WTC11 (cell line): ENCODE measurements around the gene MORN1. TPM values are rescaled to one million over a fixed set of nuclear protein-coding genes. Genes with fewer than 3 reads are reported as not detected.

ENCODE experiments used
- ATAC-seq: fragments of 200-7000 bp; cut with Tn5 transposase; 2 replicates; pipeline ENCODE4 v1.10.0; 2021; ENCODE audit warnings: mild to moderate bottlenecking, moderate library complexity
- CTCF ChIA-PET: fragments of 300-600 bp; sonication (Branson Sonifier 250); formaldehyde crosslinking; loops from one replicate; lab custom pipeline; 2021; ENCODE audit warnings: antibody characterized with exemption; lab: Charles Lee
- POLR2A ChIA-PET: fragments of 350-600 bp; sonication (Branson Sonifier 250); formaldehyde crosslinking; loops from one replicate; lab custom pipeline; 2021; ENCODE audit warnings: antibody characterized with exemption; lab: Charles Lee
- DNase-seq: peaks from one replicate; pipeline ENCODE4 v3.0.0; 2021; ENCODE audit warnings: low spot score
- H3K27ac Mint-ChIP-seq: 2 replicates; pipeline ENCODE4 v1.8.0; 2021; ENCODE audit warnings: mixed read lengths
- H3K27me3 Mint-ChIP-seq: 2 replicates; pipeline ENCODE4 v1.8.0; 2021; ENCODE audit warnings: low read depth, mild to moderate bottlenecking, moderate library complexity, mixed read lengths
- H3K36me3 Mint-ChIP-seq: 2 replicates; pipeline ENCODE4 v1.8.0; 2021; ENCODE audit warnings: mixed read lengths
- H3K4me1 Mint-ChIP-seq: 2 replicates; pipeline ENCODE4 v1.8.0; 2022; ENCODE audit warnings: mixed read lengths
- H3K4me3 Mint-ChIP-seq: 2 replicates; pipeline ENCODE4 v1.8.0; 2021; ENCODE audit warnings: mild to moderate bottlenecking, moderate library complexity, mixed read lengths
- H3K9me3 Mint-ChIP-seq: 2 replicates; pipeline ENCODE4 v1.8.0; 2021; ENCODE audit warnings: mixed read lengths
- ATF1 ChIP-seq: sonication (generic); formaldehyde crosslinking; IDR thresholded peaks from 2 replicates; pipeline ENCODE4 v1.8.1; 2023; ENCODE audit warnings: mild to moderate bottlenecking, moderate library complexity, missing genetic modification reagents
- CREB1 ChIP-seq: sonication (generic); formaldehyde crosslinking; IDR thresholded peaks from 2 replicates; pipeline ENCODE4 v1.8.0; 2023; ENCODE audit warnings: mild to moderate bottlenecking, missing genetic modification reagents
- FOXJ3 ChIP-seq: sonication (generic); formaldehyde crosslinking; IDR thresholded peaks from 2 replicates; pipeline ENCODE4 v1.9.0; 2021; ENCODE audit warnings: missing genetic modification reagents, mild to moderate bottlenecking, borderline replicate concordance
- JAZF1 ChIP-seq: fragments of 250-450 bp; sonication (Bioruptor Pico); IDR thresholded peaks from 2 replicates; pipeline ENCODE4 v1.9.0; 2021; ENCODE audit warnings: moderate library complexity, mild to moderate bottlenecking, inconsistent platforms
- RELA ChIP-seq: sonication (generic); formaldehyde crosslinking; IDR thresholded peaks from 2 replicates; pipeline ENCODE4 v1.8.1; 2022; ENCODE audit warnings: missing genetic modification reagents, mild to moderate bottlenecking, borderline replicate concordance
- TCF7 ChIP-seq: sonication (generic); formaldehyde crosslinking; IDR thresholded peaks from 2 replicates; pipeline ENCODE4 v1.8.0; 2022; ENCODE audit warnings: mild to moderate bottlenecking, low read depth, missing genetic modification reagents, moderate library complexity
- ZNF263 ChIP-seq: sonication (generic); formaldehyde crosslinking; IDR thresholded peaks from 2 replicates; pipeline ENCODE4 v1.8.1; 2022; ENCODE audit warnings: low read depth, mild to moderate bottlenecking, moderate library complexity, missing genetic modification reagents
- total RNA-seq: library from RNA; stranded (reverse); gene quantifications from 3 replicates; pipeline ENCODE4 v1.2.3, GENCODE V29; 2021
- TF ChIP-seq, protein P1 (sequence below): sonication (generic); formaldehyde crosslinking; IDR thresholded peaks from 2 replicates; pipeline ENCODE4 v1.8.1; 2022; ENCODE audit warnings: mild to moderate bottlenecking, moderate library complexity, missing genetic modification reagents
- TF ChIP-seq, protein P2 (sequence below): sonication (generic); formaldehyde crosslinking; IDR thresholded peaks from 2 replicates; pipeline ENCODE4 v1.8.0; 2023; ENCODE audit warnings: mild to moderate bottlenecking, missing genetic modification reagents
- TF ChIP-seq, protein P3 (sequence below): sonication (generic); formaldehyde crosslinking; IDR thresholded peaks from 2 replicates; pipeline ENCODE4 v1.8.1; 2023; ENCODE audit warnings: mild to moderate bottlenecking, missing genetic modification reagents
- TF ChIP-seq, protein P4 (sequence below): sonication (generic); formaldehyde crosslinking; IDR thresholded peaks from 2 replicates; pipeline ENCODE4 v1.8.1; 2022; ENCODE audit warnings: low read depth, missing genetic modification reagents, borderline replicate concordance
- TF ChIP-seq, protein P5 (sequence below): fragments of 250-450 bp; sonication (Bioruptor Pico); IDR thresholded peaks from 2 replicates; pipeline ENCODE4 v1.9.0; 2021; ENCODE audit warnings: mild to moderate bottlenecking
- TF ChIP-seq, protein P6 (sequence below): sonication (generic); formaldehyde crosslinking; IDR thresholded peaks from 2 replicates; pipeline ENCODE4 v1.8.0; 2022; ENCODE audit warnings: mild to moderate bottlenecking, missing genetic modification reagents

The MORN1 gene
- total RNA-seq, 1 experiment from 2014 or later: 14.5 TPM

DNA sequence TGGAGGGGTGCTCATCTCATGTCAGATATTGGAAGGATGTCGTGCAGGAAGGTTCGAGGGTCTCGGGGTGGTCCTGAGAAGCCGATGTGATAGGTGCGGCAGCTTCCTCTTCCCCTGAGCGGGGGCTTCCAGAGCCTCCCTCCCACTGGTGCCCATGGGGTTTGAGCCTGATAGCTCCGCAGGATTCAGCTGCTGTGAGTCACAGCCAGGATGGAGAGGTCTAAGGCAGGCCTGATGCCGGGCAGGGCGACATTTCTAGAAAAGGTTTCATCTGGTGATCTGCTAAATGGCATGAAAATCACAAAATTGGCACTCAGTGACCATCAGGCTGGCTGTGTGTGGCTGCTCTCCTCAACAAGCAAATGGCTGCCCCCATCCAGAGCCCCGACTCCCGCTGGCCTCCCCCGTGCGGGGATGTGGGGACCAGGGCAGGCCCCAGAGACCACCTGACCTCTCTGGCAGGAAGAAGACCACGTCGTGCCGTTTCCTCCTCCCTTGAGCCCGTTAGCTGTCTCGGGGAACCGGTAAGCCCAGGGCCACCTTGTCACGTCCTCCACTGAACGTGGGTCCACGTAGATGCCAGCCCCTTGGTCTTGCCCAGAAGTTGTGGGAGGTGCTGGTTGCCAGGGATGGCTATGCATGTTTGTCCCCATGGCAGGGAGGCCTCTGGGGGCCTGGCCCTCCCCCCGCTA lies 97.2 kb downstream of the MORN1 start:
- H3K4me1 Mint-ChIP-seq: peaks cover 39% of the 10 kb centered on the region
- H3K27me3 Mint-ChIP-seq: no peaks in the 10 kb centered on the region
- no peaks in the 10 kb centered on the region for H3K9me3 Mint-ChIP-seq
- TF ChIP-seq, protein P1, sequence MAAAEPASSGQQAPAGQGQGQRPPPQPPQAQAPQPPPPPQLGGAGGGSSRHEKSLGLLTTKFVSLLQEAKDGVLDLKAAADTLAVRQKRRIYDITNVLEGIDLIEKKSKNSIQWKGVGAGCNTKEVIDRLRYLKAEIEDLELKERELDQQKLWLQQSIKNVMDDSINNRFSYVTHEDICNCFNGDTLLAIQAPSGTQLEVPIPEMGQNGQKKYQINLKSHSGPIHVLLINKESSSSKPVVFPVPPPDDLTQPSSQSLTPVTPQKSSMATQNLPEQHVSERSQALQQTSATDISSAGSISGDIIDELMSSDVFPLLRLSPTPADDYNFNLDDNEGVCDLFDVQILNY: no peak
- TF ChIP-seq, protein P2, sequence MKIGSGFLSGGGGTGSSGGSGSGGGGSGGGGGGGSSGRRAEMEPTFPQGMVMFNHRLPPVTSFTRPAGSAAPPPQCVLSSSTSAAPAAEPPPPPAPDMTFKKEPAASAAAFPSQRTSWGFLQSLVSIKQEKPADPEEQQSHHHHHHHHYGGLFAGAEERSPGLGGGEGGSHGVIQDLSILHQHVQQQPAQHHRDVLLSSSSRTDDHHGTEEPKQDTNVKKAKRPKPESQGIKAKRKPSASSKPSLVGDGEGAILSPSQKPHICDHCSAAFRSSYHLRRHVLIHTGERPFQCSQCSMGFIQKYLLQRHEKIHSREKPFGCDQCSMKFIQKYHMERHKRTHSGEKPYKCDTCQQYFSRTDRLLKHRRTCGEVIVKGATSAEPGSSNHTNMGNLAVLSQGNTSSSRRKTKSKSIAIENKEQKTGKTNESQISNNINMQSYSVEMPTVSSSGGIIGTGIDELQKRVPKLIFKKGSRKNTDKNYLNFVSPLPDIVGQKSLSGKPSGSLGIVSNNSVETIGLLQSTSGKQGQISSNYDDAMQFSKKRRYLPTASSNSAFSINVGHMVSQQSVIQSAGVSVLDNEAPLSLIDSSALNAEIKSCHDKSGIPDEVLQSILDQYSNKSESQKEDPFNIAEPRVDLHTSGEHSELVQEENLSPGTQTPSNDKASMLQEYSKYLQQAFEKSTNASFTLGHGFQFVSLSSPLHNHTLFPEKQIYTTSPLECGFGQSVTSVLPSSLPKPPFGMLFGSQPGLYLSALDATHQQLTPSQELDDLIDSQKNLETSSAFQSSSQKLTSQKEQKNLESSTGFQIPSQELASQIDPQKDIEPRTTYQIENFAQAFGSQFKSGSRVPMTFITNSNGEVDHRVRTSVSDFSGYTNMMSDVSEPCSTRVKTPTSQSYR: no peak
- TF ChIP-seq ZNF263 (CRISPR knock-in tag): no peak
- TF ChIP-seq, protein P3, sequence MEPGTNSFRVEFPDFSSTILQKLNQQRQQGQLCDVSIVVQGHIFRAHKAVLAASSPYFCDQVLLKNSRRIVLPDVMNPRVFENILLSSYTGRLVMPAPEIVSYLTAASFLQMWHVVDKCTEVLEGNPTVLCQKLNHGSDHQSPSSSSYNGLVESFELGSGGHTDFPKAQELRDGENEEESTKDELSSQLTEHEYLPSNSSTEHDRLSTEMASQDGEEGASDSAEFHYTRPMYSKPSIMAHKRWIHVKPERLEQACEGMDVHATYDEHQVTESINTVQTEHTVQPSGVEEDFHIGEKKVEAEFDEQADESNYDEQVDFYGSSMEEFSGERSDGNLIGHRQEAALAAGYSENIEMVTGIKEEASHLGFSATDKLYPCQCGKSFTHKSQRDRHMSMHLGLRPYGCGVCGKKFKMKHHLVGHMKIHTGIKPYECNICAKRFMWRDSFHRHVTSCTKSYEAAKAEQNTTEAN (CRISPR knock-in tag): no peak
- TF ChIP-seq, protein P4, sequence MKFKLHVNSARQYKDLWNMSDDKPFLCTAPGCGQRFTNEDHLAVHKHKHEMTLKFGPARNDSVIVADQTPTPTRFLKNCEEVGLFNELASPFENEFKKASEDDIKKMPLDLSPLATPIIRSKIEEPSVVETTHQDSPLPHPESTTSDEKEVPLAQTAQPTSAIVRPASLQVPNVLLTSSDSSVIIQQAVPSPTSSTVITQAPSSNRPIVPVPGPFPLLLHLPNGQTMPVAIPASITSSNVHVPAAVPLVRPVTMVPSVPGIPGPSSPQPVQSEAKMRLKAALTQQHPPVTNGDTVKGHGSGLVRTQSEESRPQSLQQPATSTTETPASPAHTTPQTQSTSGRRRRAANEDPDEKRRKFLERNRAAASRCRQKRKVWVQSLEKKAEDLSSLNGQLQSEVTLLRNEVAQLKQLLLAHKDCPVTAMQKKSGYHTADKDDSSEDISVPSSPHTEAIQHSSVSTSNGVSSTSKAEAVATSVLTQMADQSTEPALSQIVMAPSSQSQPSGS (CRISPR knock-in tag): no peak
- TF ChIP-seq, protein P5, sequence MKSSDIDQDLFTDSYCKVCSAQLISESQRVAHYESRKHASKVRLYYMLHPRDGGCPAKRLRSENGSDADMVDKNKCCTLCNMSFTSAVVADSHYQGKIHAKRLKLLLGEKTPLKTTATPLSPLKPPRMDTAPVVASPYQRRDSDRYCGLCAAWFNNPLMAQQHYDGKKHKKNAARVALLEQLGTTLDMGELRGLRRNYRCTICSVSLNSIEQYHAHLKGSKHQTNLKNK (CRISPR knock-in tag): no peak
- TF ChIP-seq, protein P6, sequence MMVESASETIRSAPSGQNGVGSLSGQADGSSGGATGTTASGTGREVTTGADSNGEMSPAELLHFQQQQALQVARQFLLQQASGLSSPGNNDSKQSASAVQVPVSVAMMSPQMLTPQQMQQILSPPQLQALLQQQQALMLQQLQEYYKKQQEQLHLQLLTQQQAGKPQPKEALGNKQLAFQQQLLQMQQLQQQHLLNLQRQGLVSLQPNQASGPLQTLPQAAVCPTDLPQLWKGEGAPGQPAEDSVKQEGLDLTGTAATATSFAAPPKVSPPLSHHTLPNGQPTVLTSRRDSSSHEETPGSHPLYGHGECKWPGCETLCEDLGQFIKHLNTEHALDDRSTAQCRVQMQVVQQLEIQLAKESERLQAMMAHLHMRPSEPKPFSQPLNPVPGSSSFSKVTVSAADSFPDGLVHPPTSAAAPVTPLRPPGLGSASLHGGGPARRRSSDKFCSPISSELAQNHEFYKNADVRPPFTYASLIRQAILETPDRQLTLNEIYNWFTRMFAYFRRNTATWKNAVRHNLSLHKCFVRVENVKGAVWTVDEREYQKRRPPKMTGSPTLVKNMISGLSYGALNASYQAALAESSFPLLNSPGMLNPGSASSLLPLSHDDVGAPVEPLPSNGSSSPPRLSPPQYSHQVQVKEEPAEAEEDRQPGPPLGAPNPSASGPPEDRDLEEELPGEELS (CRISPR knock-in tag): no peak
- ChIA-PET POLR2A (no interaction called here), CTCF (interaction anchor here (1.8 kb wide), 1 partner anchor 88 kb away, joined by 5 read pairs; no protein-coding TSS in a partner anchor)
- H3K27ac Mint-ChIP-seq: peak overlapping the region; percentile 84; the same call in 1 of the 2 replicates
- H3K4me3 Mint-ChIP-seq: no peak overlapping the region
- no peaks in the 10 kb centered on the region; the same call in 1 of the 2 replicates for H3K36me3 Mint-ChIP-seq
- ATAC-seq (no peak), DNase-seq (no peak)

DNA sequence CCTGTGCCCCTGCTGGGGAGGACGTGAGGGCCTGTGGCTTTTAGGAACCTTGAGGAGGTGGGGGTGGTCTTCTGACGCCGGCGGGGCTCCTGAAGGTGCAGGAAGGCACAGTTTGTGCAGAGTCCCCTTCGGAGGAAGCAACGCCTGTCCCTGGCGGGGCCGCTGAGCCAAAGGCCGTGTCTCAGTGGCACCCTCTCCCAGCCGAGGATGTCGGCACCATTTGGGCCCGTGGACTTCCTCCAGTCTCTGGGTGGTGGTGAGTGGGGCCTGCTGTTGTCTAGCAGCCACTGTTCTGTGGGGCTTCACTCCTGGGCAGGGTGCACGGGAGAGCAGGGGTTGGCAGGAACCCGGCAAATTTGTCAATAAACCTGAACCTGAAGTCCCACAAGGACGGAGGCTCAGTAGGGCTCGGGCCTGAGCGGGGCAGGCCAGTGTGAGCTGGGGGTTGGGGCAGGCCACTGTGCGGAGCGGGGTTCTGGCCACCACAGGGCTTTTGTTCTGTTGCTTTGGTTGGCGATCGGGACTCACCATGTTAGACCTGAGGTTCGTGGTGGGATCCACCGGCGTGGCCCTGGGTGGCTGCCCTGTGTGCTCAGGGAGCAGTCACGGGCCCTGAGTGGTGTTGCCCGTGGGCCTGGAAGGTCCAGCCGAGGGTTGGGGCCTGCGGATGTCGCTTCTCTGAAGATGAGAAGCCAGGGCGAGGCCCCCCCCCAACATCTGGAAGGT lies 98.5 kb downstream of the MORN1 start:
- POLR2A ChIA-PET: no interaction called here
- ATAC-seq (no peak), DNase-seq (no peak)
- Mint-ChIP-seq H3K4me1 (peaks cover 47% of the 10 kb centered on the region), H3K36me3 (no peaks in the 10 kb centered on the region; the same call in 1 of the 2 replicates), H3K27me3 (no peaks in the 10 kb centered on the region), H3K4me3 (no peak overlapping the region), H3K27ac (peak overlapping the region; percentile 70; the same call in 1 of the 2 replicates), H3K9me3 (no peaks in the 10 kb centered on the region)
- TF ChIP-seq FOXJ3 (CRISPR knock-in tag) (no peak), ATF1 (CRISPR knock-in tag) (no peak), CREB1 (no peak), TCF7 (no peak), JAZF1 (CRISPR knock-in tag) (no peak), RELA (no peak)
- CTCF ChIA-PET: interaction anchor here (1.4 to 1.8 kb wide), 2 partner anchors 18 to 89 kb away, joined by 3 to 5 read pairs; no protein-coding TSS in a partner anchor
